ENCODE data around the gene UTY.

- TF ChIP-seq, protein P1, sequence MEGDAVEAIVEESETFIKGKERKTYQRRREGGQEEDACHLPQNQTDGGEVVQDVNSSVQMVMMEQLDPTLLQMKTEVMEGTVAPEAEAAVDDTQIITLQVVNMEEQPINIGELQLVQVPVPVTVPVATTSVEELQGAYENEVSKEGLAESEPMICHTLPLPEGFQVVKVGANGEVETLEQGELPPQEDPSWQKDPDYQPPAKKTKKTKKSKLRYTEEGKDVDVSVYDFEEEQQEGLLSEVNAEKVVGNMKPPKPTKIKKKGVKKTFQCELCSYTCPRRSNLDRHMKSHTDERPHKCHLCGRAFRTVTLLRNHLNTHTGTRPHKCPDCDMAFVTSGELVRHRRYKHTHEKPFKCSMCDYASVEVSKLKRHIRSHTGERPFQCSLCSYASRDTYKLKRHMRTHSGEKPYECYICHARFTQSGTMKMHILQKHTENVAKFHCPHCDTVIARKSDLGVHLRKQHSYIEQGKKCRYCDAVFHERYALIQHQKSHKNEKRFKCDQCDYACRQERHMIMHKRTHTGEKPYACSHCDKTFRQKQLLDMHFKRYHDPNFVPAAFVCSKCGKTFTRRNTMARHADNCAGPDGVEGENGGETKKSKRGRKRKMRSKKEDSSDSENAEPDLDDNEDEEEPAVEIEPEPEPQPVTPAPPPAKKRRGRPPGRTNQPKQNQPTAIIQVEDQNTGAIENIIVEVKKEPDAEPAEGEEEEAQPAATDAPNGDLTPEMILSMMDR (IDR thresholded peaks at IDR 0.05) = no peak
- no peak for TF ChIP-seq POLR2AphosphoS5 (IDR thresholded peaks at IDR 0.05)
- TF ChIP-seq EP300 (IDR thresholded peaks at IDR 0.05) = no peak
- no peak for TF ChIP-seq POLR2A (IDR thresholded peaks at IDR 0.05; ENCODE audit: low read depth)
Measured at GRCh38 chrY:13451572-13451971, 28.3 kb downstream of the UTY start.
